ENCODE data around the gene PLXND1. TPM values are rescaled to one million over a fixed set of nuclear protein-coding genes. Genes with fewer than 3 reads are reported as not detected.

Gene PLXND1, protein sequence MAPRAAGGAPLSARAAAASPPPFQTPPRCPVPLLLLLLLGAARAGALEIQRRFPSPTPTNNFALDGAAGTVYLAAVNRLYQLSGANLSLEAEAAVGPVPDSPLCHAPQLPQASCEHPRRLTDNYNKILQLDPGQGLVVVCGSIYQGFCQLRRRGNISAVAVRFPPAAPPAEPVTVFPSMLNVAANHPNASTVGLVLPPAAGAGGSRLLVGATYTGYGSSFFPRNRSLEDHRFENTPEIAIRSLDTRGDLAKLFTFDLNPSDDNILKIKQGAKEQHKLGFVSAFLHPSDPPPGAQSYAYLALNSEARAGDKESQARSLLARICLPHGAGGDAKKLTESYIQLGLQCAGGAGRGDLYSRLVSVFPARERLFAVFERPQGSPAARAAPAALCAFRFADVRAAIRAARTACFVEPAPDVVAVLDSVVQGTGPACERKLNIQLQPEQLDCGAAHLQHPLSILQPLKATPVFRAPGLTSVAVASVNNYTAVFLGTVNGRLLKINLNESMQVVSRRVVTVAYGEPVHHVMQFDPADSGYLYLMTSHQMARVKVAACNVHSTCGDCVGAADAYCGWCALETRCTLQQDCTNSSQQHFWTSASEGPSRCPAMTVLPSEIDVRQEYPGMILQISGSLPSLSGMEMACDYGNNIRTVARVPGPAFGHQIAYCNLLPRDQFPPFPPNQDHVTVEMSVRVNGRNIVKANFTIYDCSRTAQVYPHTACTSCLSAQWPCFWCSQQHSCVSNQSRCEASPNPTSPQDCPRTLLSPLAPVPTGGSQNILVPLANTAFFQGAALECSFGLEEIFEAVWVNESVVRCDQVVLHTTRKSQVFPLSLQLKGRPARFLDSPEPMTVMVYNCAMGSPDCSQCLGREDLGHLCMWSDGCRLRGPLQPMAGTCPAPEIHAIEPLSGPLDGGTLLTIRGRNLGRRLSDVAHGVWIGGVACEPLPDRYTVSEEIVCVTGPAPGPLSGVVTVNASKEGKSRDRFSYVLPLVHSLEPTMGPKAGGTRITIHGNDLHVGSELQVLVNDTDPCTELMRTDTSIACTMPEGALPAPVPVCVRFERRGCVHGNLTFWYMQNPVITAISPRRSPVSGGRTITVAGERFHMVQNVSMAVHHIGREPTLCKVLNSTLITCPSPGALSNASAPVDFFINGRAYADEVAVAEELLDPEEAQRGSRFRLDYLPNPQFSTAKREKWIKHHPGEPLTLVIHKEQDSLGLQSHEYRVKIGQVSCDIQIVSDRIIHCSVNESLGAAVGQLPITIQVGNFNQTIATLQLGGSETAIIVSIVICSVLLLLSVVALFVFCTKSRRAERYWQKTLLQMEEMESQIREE (N-terminal part only)
- total RNA-seq (10 to 100 TPM in 2 of 5 experiments, 1 to 10 TPM in 3; 1.9 to 82.5 (median 7.5) TPM), polyA plus RNA-seq (under 1 TPM in 1 of 2 donors, not detected in 1; 0.38 TPM), total RNA-seq (2.3 reads per million, percentile 11 among the genes with 10 or more reads in this experiment)

DNA sequence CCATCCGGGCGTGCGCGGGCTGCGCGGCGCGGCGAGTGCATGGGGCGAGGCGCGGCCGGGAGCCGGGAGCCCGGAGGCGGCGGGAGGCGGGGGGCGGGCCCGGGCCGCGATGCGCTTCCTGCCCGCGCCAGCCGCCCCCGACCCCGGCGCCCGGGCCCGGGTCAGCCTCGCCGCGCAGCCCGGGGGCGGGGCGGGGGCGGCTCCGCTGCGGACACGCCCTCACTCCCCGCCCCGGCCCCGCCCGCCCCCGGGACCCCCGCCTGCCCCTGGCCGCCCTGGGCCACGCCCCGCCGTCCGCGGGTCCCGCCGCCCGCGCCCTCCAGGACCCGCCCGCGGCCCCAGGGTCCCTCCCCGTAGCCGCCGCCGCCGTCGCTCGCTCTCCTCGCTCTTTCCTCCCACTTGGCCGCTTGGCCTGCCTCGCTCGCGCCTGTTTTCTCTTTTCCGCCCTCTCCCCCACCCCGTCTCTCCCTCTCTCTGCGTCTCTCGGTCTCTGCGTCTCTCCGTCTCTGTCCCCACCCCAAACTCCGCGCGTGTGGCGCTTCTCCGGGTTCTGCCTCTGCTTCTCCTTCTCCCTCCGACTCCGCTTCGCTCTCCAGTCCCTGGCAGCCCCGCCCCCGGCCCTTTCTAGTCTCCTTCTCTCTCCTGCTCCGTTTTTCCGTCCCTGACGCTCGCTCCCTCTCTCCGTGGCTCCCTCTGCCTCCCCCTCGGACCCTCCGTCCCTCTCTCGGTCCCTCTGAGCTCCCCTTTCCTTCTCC is at the start of gene PLXND1:
Gene PLXND1 (minus strand): TSS at position 41 of the 755 bp plus-strand sequence. CDS start 37 bp downstream, at position 4.
- peaks cover 8 to 64% (median 11%) of the 10 kb centered on the region in 5 donors for H3K27me3 Mint-ChIP-seq
- Histone ChIP-seq H3K27ac (ENCODE audit: low read depth, low read length) (peak within 1 kb of the TSS; percentile 51), H3K9me3 (ENCODE audit: control insufficient read depth in 2 of 3, low read length in 3 of 3) (no peaks in the 10 kb centered on the region), H3K4me1 (ENCODE audit: control insufficient read depth in 2 of 2, insufficient read depth in 2 of 2, low read length in 2 of 2) (peaks cover 0 to 6% of the 10 kb centered on the region in 2 donors), H3K27me3 (ENCODE audit: control insufficient read depth in 2 of 2, insufficient read depth in 2 of 2, low read length in 2 of 2) (peaks cover 0 to 6% of the 10 kb centered on the region in 2 donors), H3K36me3 (ENCODE audit: control insufficient read depth in 2 of 3, insufficient read depth in 3 of 3, low read length in 3 of 3) (no peaks in the 10 kb centered on the region), H3K4me3 (ENCODE audit: low read length) (peak within 1 kb of the TSS; percentile 53)
- H3K4me1 Mint-ChIP-seq = peaks cover 11 to 25% (median 14%) of the 10 kb centered on the region in 7 donors
- ChIA-PET POLR2A (interaction anchor here (0.6 to 1.4 kb wide), 3 partner anchors 13 to 287 kb away, joined by 3 to 7 read pairs (median 5); no protein-coding TSS in a partner anchor), CTCF (no interaction called here)
- intact Hi-C loops (cut with micrococcal nuclease) = loop anchor here (1.0 to 10.0 kb wide), 4 partner anchors 20 to 505 kb away; partner anchors contain the start of gene TMCC1 (in 1 of the 2)
- peak within 1 kb of the TSS; percentile 89 to 98 (median 93) for H3K4me3 Mint-ChIP-seq
- peaks cover 0 to 1% (median 0%) of the 10 kb centered on the region in 11 donors for H3K9me3 Mint-ChIP-seq
- ATAC-seq (peak; percentile 76), DNase-seq (peak in 5 of 9 donors; percentile 14 to 49 (median 25))
- peaks cover 0 to 4% (median 0%) of the 10 kb centered on the region in 5 donors for H3K36me3 Mint-ChIP-seq
- H3K27ac Mint-ChIP-seq = peak within 1 kb of the TSS; percentile 35 to 92 (median 84)

DNA sequence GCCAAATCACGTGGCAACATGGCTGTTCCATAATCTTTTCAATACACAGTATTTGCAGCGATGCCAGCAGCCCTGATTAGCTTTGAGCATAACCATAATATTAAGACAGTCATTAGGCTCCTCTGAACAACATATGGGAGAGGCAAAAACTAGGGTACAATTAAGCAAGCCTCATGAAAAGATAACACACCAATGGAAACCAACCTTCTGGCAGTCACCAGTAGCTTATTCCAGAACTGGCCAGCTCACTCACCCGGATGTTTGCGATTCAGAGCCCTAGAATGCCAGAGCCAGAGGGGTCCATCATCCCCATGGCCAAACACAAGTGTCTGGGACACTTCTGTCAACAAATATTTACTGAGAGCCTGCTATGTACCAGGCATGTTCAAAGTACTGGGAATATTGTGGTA is 48.8 kb upstream of the PLXND1 start:
- CTCF ChIA-PET = no interaction called here
- H3K36me3 Mint-ChIP-seq = peaks cover 2 to 29% (median 7%) of the 10 kb centered on the region in 5 donors
- no peak for ATAC-seq

DNA sequence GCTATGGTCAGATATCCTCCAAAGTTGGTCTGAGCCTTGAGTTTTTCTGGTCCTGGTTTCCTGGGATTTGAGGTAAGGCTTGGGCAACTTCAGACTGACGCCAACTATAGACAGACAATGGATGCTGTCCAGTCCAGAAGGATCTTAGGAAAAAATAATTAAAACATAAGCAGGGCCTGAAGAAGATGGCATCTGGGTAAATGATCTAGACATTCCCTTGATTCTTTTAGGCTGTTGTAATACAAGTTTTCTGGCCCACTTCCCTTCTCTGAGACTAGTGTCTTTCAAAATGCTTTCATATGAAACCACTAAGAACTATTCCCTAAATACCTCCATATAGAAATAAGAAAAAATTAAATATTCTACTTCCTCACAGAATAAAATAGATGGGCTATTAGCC is 47.7 kb upstream of the PLXND1 start:
- intact Hi-C loops (cut with micrococcal nuclease) = no loop called here
- ATAC-seq = no peak
- peaks cover 0 to 2% (median 0%) of the 10 kb centered on the region in 5 donors for H3K27me3 Mint-ChIP-seq

More for the DNA sequence above, 48.8 kb upstream of the PLXND1 start:
- Mint-ChIP-seq H3K9me3 (no peaks in the 10 kb centered on the region), H3K27me3 (no peaks in the 10 kb centered on the region), H3K4me1 (peaks cover 4 to 22% (median 13%) of the 10 kb centered on the region in 7 donors), H3K27ac (no peak overlapping the region), H3K4me3 (no peak overlapping the region)
- no peak overlapping the region for H3K4me3 ChIP-seq (ENCODE audit: low read length)
- POLR2A ChIA-PET = no interaction called here
- no peaks in the 10 kb centered on the region for H3K4me1 ChIP-seq (ENCODE audit: control insufficient read depth in 2 of 2, insufficient read depth in 2 of 2, low read length in 2 of 2)
- H3K36me3 ChIP-seq (ENCODE audit: control insufficient read depth in 2 of 3, insufficient read depth in 3 of 3, low read length in 3 of 3) = peaks cover 0 to 17% (median 0%) of the 10 kb centered on the region in 3 experiments
- H3K9me3 ChIP-seq (ENCODE audit: control insufficient read depth in 2 of 3, low read length in 3 of 3) = no peaks in the 10 kb centered on the region
- H3K27me3 ChIP-seq (ENCODE audit: control insufficient read depth in 2 of 2, insufficient read depth in 2 of 2, low read length in 2 of 2) = no peaks in the 10 kb centered on the region
- intact Hi-C loops (cut with micrococcal nuclease) = no loop called here
- no peak for DNase-seq
- H3K27ac ChIP-seq (ENCODE audit: low read depth, low read length) = no peak overlapping the region

DNA sequence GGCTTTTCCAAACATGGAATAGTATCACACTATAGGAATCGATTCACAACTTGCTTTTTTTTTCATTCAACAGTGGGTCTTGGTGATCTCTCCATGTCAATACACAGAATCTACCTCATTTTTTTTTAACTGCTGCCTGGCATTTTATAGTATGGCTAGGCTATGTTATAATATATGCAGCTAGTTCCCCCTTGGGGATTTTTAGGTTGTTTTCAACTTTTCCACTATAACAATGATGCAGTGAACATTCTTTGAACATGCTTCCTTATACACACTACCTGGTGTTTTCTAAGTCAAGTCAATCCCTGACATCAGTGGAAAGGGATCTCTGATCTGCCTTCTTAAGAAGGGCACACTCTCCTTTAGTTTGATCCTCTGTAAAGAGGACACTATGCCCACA is 46.5 kb upstream of the PLXND1 start:
- H3K27me3 ChIP-seq (ENCODE audit: control insufficient read depth in 2 of 2, insufficient read depth in 2 of 2, low read length in 2 of 2) = no peaks in the 10 kb centered on the region
- H3K4me3 ChIP-seq (ENCODE audit: low read length) = no peak overlapping the region
- Mint-ChIP-seq H3K36me3 (peaks cover 2 to 41% (median 8%) of the 10 kb centered on the region in 5 donors), H3K9me3 (no peaks in the 10 kb centered on the region), H3K4me3 (no peak overlapping the region), H3K27me3 (peaks cover 0 to 2% (median 0%) of the 10 kb centered on the region in 5 donors), H3K4me1 (peaks cover 1 to 16% (median 3%) of the 10 kb centered on the region in 7 donors), H3K27ac (no peak overlapping the region)
- H3K4me1 ChIP-seq (ENCODE audit: control insufficient read depth in 2 of 2, insufficient read depth in 2 of 2, low read length in 2 of 2) = no peaks in the 10 kb centered on the region
- intact Hi-C loops (cut with micrococcal nuclease) = no loop called here
- H3K9me3 ChIP-seq (ENCODE audit: control insufficient read depth in 2 of 3, low read length in 3 of 3) = no peaks in the 10 kb centered on the region
- ATAC-seq (no peak), DNase-seq (no peak)
- CTCF ChIA-PET = no interaction called here
- H3K36me3 ChIP-seq (ENCODE audit: control insufficient read depth in 2 of 3, insufficient read depth in 3 of 3, low read length in 3 of 3) = peaks cover 0 to 17% (median 0%) of the 10 kb centered on the region in 3 experiments
- POLR2A ChIA-PET = no interaction called here
- no peak overlapping the region for H3K27ac ChIP-seq (ENCODE audit: low read depth, low read length)

More for the DNA sequence above, 47.7 kb upstream of the PLXND1 start:
- Histone ChIP-seq H3K4me3 (ENCODE audit: low read length) (no peak overlapping the region), H3K9me3 (ENCODE audit: control insufficient read depth in 2 of 3, low read length in 3 of 3) (no peaks in the 10 kb centered on the region), H3K27me3 (ENCODE audit: control insufficient read depth in 2 of 2, insufficient read depth in 2 of 2, low read length in 2 of 2) (no peaks in the 10 kb centered on the region), H3K4me1 (ENCODE audit: control insufficient read depth in 2 of 2, insufficient read depth in 2 of 2, low read length in 2 of 2) (no peaks in the 10 kb centered on the region), H3K27ac (ENCODE audit: low read depth, low read length) (no peak overlapping the region), H3K36me3 (ENCODE audit: control insufficient read depth in 2 of 3, insufficient read depth in 3 of 3, low read length in 3 of 3) (peaks cover 0 to 17% (median 0%) of the 10 kb centered on the region in 3 experiments)
- DNase-seq = no peak
- CTCF ChIA-PET = no interaction called here
- peaks cover 4 to 22% (median 9%) of the 10 kb centered on the region in 7 donors for H3K4me1 Mint-ChIP-seq
- POLR2A ChIA-PET = no interaction called here
- peaks cover 2 to 32% (median 7%) of the 10 kb centered on the region in 5 donors for H3K36me3 Mint-ChIP-seq
- H3K27ac Mint-ChIP-seq = no peak overlapping the region
- H3K4me3 Mint-ChIP-seq = no peak overlapping the region
- no peaks in the 10 kb centered on the region for H3K9me3 Mint-ChIP-seq

DNA sequence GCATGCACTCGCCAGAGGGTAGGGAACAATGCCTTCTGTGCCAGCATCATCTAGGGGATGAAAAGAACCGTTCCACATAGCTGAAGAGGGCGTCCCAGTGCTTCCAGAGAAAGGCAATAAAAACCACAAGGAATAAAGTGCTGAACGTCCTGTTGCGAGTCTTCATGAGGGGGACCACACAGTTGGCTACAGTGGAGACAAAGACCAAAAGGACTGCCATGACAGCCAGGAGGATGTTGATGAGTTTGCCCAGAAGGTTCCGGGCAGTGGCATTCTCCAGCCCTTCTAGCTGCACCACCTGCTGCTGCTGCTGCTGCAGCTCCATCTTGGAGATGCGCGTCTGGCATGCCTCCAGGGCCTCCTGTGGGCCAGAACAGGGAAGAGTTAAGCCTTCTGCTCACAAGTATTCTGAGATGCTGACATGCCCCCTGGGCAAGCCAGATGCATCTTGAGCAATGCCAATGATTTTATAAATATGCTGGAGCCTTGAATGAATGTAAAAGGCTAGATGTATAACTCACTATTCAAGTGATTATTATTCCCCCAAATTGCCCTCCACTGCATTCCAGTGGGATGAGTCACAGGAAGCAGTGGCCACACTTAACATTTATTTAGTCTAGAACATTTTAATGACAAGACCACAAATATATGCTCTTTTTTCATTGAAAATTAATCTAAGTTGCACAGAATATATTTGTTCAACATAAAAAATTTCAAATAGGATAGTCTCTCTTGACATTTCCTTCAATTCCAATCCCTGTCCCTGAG is 45.1 kb upstream of the PLXND1 start:
- H3K27me3 ChIP-seq (ENCODE audit: control insufficient read depth in 2 of 2, insufficient read depth in 2 of 2, low read length in 2 of 2) = no peaks in the 10 kb centered on the region
- ChIA-PET POLR2A (no interaction called here), CTCF (no interaction called here)
- no peak overlapping the region for H3K4me3 ChIP-seq (ENCODE audit: low read length)
- no peak for ATAC-seq
- Mint-ChIP-seq H3K36me3 (peaks cover 2 to 44% (median 10%) of the 10 kb centered on the region in 5 donors), H3K27ac (no peak overlapping the region), H3K4me1 (peaks cover 0 to 4% (median 0%) of the 10 kb centered on the region in 7 donors), H3K27me3 (peaks cover 0 to 4% (median 0%) of the 10 kb centered on the region in 5 donors), H3K9me3 (no peaks in the 10 kb centered on the region), H3K4me3 (no peak overlapping the region)
- no peaks in the 10 kb centered on the region for H3K4me1 ChIP-seq (ENCODE audit: control insufficient read depth in 2 of 2, insufficient read depth in 2 of 2, low read length in 2 of 2)
- intact Hi-C loops (cut with micrococcal nuclease) = no loop called here
- peaks cover 0 to 17% (median 0%) of the 10 kb centered on the region in 3 experiments for H3K36me3 ChIP-seq (ENCODE audit: control insufficient read depth in 2 of 3, insufficient read depth in 3 of 3, low read length in 3 of 3)
- DNase-seq = no peak
- H3K9me3 ChIP-seq (ENCODE audit: control insufficient read depth in 2 of 3, low read length in 3 of 3) = no peaks in the 10 kb centered on the region
- no peak overlapping the region for H3K27ac ChIP-seq (ENCODE audit: low read depth, low read length)
